Left ventricle myocardium inferior (tissue), 1 donor: ENCODE measurements around the gene CNTLN. TPM values are rescaled to one million over a fixed set of nuclear protein-coding genes. Genes with fewer than 3 reads are reported as not detected.

Experiments
- DNase-seq: peaks from one replicate; pipeline ENCODE4 v3.0.0-alpha.2; 2020
- H3K27ac ChIP-seq: fragments of 200-600 bp; replicated peaks from 2 replicates; pipeline ENCODE4 v1.8.0; 2021
- H3K27me3 ChIP-seq: fragments of 200-600 bp; 2 replicates; pipeline ENCODE4 v1.8.0; 2021; ENCODE audit warnings: low read depth
- H3K36me3 ChIP-seq: fragments of 200-600 bp; 2 replicates; pipeline ENCODE4 v1.8.0; 2021
- H3K4me1 ChIP-seq: fragments of 200-600 bp; 2 replicates; pipeline ENCODE4 v1.8.0; 2021
- H3K4me3 ChIP-seq: fragments of 200-600 bp; 2 replicates; pipeline ENCODE4 v1.8.0; 2021; ENCODE audit warnings: mild to moderate bottlenecking, moderate library complexity
- H3K9me3 ChIP-seq: fragments of 200-600 bp; replicated peaks from 2 replicates; pipeline ENCODE4 v1.8.0; 2021
- intact Hi-C: fragments of 100-400 bp; cut with micrococcal nuclease; formaldehyde crosslinking; loops from one replicate; pipeline ENCODE4 v1.11.0; 2022
- total RNA-seq: library from RNA; stranded (reverse); fragmentation: NEBNext Ultra II Directional; extraction: Animal tissue kit (Norgen Biotek cat#: 25700); gene quantifications from one replicate; pipeline ENCODE4 v1.2.1, GENCODE V29; 2021
- TF ChIP-seq, protein P1 (sequence below): fragments of 200-600 bp; IDR thresholded peaks from 2 replicates; pipeline ENCODE4 v1.8.0; 2021; ENCODE audit warnings: antibody characterized with exemption, mild to moderate bottlenecking, borderline replicate concordance
- donor health status: DM: no; HTN: yes; CAD: no; lungs with severe emphysema.

The CNTLN gene
- total RNA-seq, 1 donor from 2014 or later = 3.5 TPM

DNA sequence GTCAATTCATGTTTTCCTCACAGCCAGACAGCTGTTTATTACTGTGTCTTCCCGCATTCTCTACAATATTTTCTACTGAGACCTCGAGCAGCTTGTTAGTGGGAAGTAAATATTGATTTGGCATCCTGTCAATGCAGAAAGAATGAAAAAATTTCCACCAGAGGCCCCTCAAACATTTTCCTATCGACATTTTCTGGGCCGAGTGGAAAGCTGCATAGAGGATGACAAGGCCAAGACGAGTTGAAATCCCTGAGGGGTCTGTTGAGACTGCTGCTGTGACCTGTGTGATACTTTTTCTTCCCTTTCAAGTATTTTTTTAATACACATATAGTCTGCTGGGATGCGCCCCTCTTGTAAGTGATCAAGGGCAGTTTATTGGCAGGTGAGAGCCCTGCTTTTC is 352.6 kb downstream of the CNTLN start:
- no peaks in the 10 kb centered on the region for H3K4me1 ChIP-seq
- peaks cover 7% of the 10 kb centered on the region for H3K36me3 ChIP-seq
- no peak overlapping the region for H3K4me3 ChIP-seq
- H3K27ac ChIP-seq = no peak overlapping the region
- TF ChIP-seq, protein P1, sequence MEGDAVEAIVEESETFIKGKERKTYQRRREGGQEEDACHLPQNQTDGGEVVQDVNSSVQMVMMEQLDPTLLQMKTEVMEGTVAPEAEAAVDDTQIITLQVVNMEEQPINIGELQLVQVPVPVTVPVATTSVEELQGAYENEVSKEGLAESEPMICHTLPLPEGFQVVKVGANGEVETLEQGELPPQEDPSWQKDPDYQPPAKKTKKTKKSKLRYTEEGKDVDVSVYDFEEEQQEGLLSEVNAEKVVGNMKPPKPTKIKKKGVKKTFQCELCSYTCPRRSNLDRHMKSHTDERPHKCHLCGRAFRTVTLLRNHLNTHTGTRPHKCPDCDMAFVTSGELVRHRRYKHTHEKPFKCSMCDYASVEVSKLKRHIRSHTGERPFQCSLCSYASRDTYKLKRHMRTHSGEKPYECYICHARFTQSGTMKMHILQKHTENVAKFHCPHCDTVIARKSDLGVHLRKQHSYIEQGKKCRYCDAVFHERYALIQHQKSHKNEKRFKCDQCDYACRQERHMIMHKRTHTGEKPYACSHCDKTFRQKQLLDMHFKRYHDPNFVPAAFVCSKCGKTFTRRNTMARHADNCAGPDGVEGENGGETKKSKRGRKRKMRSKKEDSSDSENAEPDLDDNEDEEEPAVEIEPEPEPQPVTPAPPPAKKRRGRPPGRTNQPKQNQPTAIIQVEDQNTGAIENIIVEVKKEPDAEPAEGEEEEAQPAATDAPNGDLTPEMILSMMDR = no peak
- no peak for DNase-seq
- no peaks in the 10 kb centered on the region for H3K27me3 ChIP-seq
- intact Hi-C loops = no loop called here
- no peaks in the 10 kb centered on the region for H3K9me3 ChIP-seq

DNA sequence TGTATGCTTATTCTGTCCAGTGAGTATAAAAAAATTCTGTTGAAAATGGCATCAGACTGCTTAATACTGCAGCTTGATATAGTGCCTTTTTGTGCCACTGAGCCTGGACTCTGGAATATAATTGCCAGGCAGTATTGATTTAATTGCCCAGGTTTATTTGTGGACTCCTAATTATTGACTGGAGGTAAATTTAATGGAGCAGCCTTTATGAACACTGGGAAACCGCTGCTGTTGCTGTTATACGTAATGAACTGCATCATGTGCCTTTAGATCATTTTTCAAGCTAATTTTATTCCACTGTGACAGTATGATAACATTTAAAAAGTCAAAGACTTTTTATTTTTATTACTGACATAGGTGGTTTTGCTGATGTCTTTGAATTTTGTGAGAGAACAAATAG is 353.8 kb downstream of the CNTLN start:
- H3K27ac ChIP-seq = no peak overlapping the region
- H3K27me3 ChIP-seq = no peaks in the 10 kb centered on the region
- H3K36me3 ChIP-seq = peaks cover 7% of the 10 kb centered on the region
- H3K4me3 ChIP-seq = no peak overlapping the region
- TF ChIP-seq, protein P1 = no peak
- no peaks in the 10 kb centered on the region for H3K4me1 ChIP-seq
- no peaks in the 10 kb centered on the region for H3K9me3 ChIP-seq
- intact Hi-C loops = no loop called here
- DNase-seq = no peak

DNA sequence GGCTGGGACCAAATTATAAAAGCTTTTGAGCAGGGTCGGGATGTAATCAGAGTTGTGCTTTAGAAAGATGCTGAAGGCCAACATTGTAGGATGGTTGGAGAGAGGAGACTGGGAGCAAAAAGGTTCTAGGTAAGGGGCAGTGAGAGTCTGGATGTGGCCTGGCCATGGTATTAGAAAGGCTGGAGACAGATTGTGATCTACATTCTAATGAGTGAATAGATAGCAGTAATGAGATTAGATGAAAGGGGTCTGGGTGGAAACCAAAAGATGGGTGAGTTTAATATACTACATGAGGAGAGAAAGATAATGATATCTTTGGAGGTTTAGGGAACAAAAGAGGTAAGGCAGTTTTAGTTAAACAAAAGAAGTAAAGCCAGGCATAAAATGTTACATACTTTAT is 355.3 kb downstream of the CNTLN start:
- H3K36me3 ChIP-seq = peaks cover 4% of the 10 kb centered on the region
- H3K27ac ChIP-seq = no peak overlapping the region
- intact Hi-C loops = no loop called here
- no peak overlapping the region for H3K4me3 ChIP-seq
- TF ChIP-seq, protein P1 = no peak
- no peaks in the 10 kb centered on the region for H3K27me3 ChIP-seq
- no peaks in the 10 kb centered on the region for H3K4me1 ChIP-seq
- no peak for DNase-seq
- no peaks in the 10 kb centered on the region for H3K9me3 ChIP-seq

DNA sequence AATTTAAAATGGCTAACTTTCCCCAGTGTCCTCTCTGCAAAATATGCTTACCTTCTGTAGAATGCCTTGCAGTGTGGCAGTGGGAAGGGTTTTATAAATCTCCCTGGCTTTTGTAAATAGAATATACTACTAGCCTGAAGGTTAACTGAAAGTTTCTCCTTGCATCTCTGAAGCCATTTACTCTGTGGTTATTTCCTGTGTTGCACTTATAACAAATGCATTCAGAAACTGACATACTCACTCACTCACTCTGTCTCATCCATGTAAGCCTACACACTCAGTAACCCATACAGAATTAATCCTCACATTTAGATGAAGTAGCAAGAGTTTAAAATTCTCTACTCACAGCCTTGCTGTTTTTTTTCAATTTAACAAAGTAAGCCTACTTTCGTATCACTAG is 356.9 kb downstream of the CNTLN start:
- intact Hi-C loops = no loop called here
- Histone ChIP-seq H3K9me3 (no peaks in the 10 kb centered on the region), H3K36me3 (peaks cover 4% of the 10 kb centered on the region), H3K27me3 (no peaks in the 10 kb centered on the region), H3K27ac (no peak overlapping the region), H3K4me3 (no peak overlapping the region), H3K4me1 (no peaks in the 10 kb centered on the region)
- DNase-seq = no peak
- TF ChIP-seq, protein P1 = no peak

DNA sequence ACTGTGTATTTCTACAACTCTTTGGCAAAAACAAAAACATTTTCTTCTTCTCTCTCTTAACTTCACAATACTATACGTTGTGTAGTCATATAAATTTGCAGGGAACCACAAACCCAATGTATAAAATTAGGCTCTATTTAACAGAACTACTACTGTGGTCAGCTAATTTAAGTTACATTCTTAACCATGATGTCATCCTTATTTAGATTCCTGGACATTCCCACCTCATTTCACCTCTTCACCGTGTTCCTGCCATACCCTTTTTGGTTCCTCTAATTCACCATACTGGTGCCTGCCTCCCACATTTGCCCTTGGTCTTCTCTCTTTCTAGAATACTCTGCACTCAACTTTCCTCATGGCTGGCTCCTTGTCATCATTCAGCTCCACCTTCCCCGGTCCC is 368.4 kb downstream of the CNTLN start:
- H3K4me3 ChIP-seq = no peak overlapping the region
- DNase-seq = no peak
- TF ChIP-seq, protein P1 = no peak
- H3K4me1 ChIP-seq = no peaks in the 10 kb centered on the region
- intact Hi-C loops = no loop called here
- H3K9me3 ChIP-seq = peaks cover 33% of the 10 kb centered on the region
- no peak overlapping the region for H3K27ac ChIP-seq
- no peaks in the 10 kb centered on the region for H3K36me3 ChIP-seq
- no peaks in the 10 kb centered on the region for H3K27me3 ChIP-seq

DNA sequence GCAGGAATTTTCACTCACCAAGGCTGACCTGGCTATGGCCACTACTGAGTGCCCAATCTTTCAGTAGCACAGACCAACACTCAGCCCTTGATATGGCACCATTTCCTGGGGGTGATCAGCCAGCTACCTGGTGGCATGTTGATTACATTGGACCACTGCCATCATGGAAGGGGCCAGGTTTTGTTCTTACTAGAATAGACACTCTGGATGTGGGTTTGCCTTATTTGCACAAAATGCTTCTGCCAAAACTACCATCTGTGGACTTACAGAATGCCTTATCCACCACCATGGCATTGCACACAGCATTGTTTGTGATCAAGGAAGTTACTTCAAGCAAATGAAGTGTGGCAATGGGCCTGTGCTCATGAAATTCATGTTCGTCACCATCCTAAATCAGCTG is 374.3 kb downstream of the CNTLN start:
- Histone ChIP-seq H3K27me3 (no peaks in the 10 kb centered on the region), H3K27ac (no peak overlapping the region), H3K9me3 (peaks cover 33% of the 10 kb centered on the region), H3K4me1 (no peaks in the 10 kb centered on the region), H3K4me3 (no peak overlapping the region), H3K36me3 (no peaks in the 10 kb centered on the region)
- no peak for DNase-seq
- TF ChIP-seq, protein P1 = no peak
- intact Hi-C loops = no loop called here
